HepG2 (cell line): ENCODE measurements around the gene MARCHF9. TPM values are rescaled to one million over a fixed set of nuclear protein-coding genes. Genes with fewer than 3 reads are reported as not detected.

Source experiments
- AKAP8 ChIP-seq: sonication (generic); formaldehyde crosslinking; IDR thresholded peaks from 2 replicates; pipeline ENCODE4 v1.5.1; 2020; ENCODE audit warnings: mild to moderate bottlenecking, missing genetic modification reagents
- ATAD3A ChIP-seq: sonication (generic); formaldehyde crosslinking; IDR thresholded peaks from 2 replicates; pipeline ENCODE4 v1.4.0; 2020; ENCODE audit warnings: missing genetic modification reagents
- ATF7-NPFF ChIP-seq: sonication (generic); formaldehyde crosslinking; IDR thresholded peaks from 2 replicates; pipeline ENCODE4 v1.8.1; 2023; ENCODE audit warnings: mild to moderate bottlenecking, low read depth, missing genetic modification reagents, moderate library complexity
- FLYWCH1 ChIP-seq: sonication (generic); formaldehyde crosslinking; IDR thresholded peaks from 2 replicates; pipeline ENCODE4 v1.8.1; 2023; ENCODE audit warnings: mild to moderate bottlenecking, missing genetic modification reagents
- HHEX ChIP-seq: IDR thresholded peaks from 2 replicates; pipeline ENCODE4 v1.6.1; 2016; ENCODE audit warnings: control low read depth
- HNRNPK ChIP-seq: fragments of 200-400 bp; formaldehyde crosslinking; IDR thresholded peaks from 2 replicates; pipeline ENCODE4 v1.6.1; 2018; ENCODE audit warnings: low read length, low read depth, moderate library complexity, mild to moderate bottlenecking; ENCODE audit not compliant: poor library complexity, severe bottlenecking
- KDM2A ChIP-seq: sonication (generic); formaldehyde crosslinking; IDR thresholded peaks from 2 replicates; pipeline ENCODE4 v1.4.0; 2020; ENCODE audit warnings: low read depth, missing genetic modification reagents, borderline replicate concordance
- MYC ChIP-seq: sonication (generic); formaldehyde crosslinking; IDR thresholded peaks from 2 replicates; pipeline ENCODE4 v1.9.0; 2021; ENCODE audit warnings: missing genetic modification reagents, borderline replicate concordance
- REPIN1 ChIP-seq: sonication (generic); formaldehyde crosslinking; IDR thresholded peaks from 2 replicates; pipeline ENCODE4 v1.8.0; 2022; ENCODE audit warnings: missing genetic modification reagents, low read depth, mild to moderate bottlenecking, borderline replicate concordance
- SIN3A ChIP-seq: IDR thresholded peaks from 2 replicates; pipeline ENCODE4 v1.6.1; 2011; ENCODE audit warnings: low read depth, mild to moderate bottlenecking, control low read depth, low read length, borderline replicate concordance
- SNAPC5 ChIP-seq: sonication (generic); formaldehyde crosslinking; IDR thresholded peaks from 2 replicates; pipeline ENCODE4 v1.8.1; 2023; ENCODE audit warnings: mild to moderate bottlenecking, missing genetic modification reagents, borderline replicate concordance
- ZBTB8A ChIP-seq: sonication (generic); formaldehyde crosslinking; IDR thresholded peaks from 2 replicates; pipeline ENCODE4 v1.4.0; 2020; ENCODE audit warnings: mild to moderate bottlenecking, low read depth, missing genetic modification reagents, borderline replicate concordance
- ZKSCAN5 ChIP-seq: sonication (generic); formaldehyde crosslinking; IDR thresholded peaks from 2 replicates; pipeline ENCODE4 v1.5.1; 2020; ENCODE audit warnings: mild to moderate bottlenecking, missing genetic modification reagents
- ZNF362 ChIP-seq: sonication (generic); formaldehyde crosslinking; IDR thresholded peaks from 2 replicates; pipeline ENCODE4 v1.4.0; 2020; ENCODE audit warnings: missing genetic modification reagents, mild to moderate bottlenecking, borderline replicate concordance
- ZNF574 ChIP-seq: sonication (generic); formaldehyde crosslinking; IDR thresholded peaks from 2 replicates; pipeline ENCODE4 v1.4.0; 2020; ENCODE audit warnings: missing genetic modification reagents
- ZNF609 ChIP-seq: sonication (generic); formaldehyde crosslinking; IDR thresholded peaks from 2 replicates; pipeline ENCODE4 v1.4.0; 2020; ENCODE audit warnings: mild to moderate bottlenecking, missing genetic modification reagents, borderline replicate concordance
- ZNF776 ChIP-seq: sonication (generic); formaldehyde crosslinking; IDR thresholded peaks from 2 replicates; pipeline ENCODE4 v1.4.0; 2020; ENCODE audit warnings: mild to moderate bottlenecking, missing genetic modification reagents
- ZNF839 ChIP-seq: sonication (generic); formaldehyde crosslinking; IDR thresholded peaks from 2 replicates; pipeline ENCODE4 v1.4.0; 2020; ENCODE audit warnings: missing genetic modification reagents, mild to moderate bottlenecking, borderline replicate concordance
- polyA plus RNA-seq, 8 experiments: library from polyadenylated mRNA; depleted of rRNA in 3 of 8; stranded (reverse) in 7 of 8; unstranded in 1 of 8; fragments of >200 nt; fragmentation: Illumina TruSeq in 4 of 8; extraction: Trizol in 4 of 8; gene quantifications; 2 replicates each; pipeline versions ENCODE4 v1.2.1 to v1.2.3, GENCODE V29; 2011 to 2016; ENCODE audit warnings: low read depth in 4 of 8, missing spikeins in 1 of 8, mixed read lengths in 1 of 8; ENCODE audit not compliant: insufficient read depth in 1 of 8
- total RNA-seq, 5 experiments: library from RNA; depleted of rRNA; stranded (reverse); fragments of >200 nt; fragmentation: Illumina TruSeq; extraction: Trizol; gene quantifications; 2 replicates each; pipeline ENCODE4 v1.2.3, GENCODE V29; 2016; ENCODE audit warnings: low read depth in 1 of 5

MARCHF9 gene
- total and polyA plus RNA-seq, 2 of the 13 experiments (the other 11 are each of a cell fraction or from before 2014, with no cell fraction given) = 5.7 to 9.6 TPM

- TF ChIP-seq REPIN1 (CRISPR knock-in tag) = 0 out of 2 replicates have a peak, but pooled peaks have one; percentile 38
- TF ChIP-seq ZNF574 (CRISPR knock-in tag) = peak; percentile 64; the same call in 1 of the 2 replicates
- TF ChIP-seq HHEX (CRISPR knock-in tag) = no peak
- peak; percentile 34; the same call in 1 of the 2 replicates for TF ChIP-seq ZNF609 (CRISPR knock-in tag)
- no peak for TF ChIP-seq ZBTB8A (CRISPR knock-in tag)
- TF ChIP-seq ZNF362 (CRISPR knock-in tag) = no peak
- TF ChIP-seq HNRNPK = peak; percentile 28
- TF ChIP-seq KDM2A = peak; percentile 54; the same call in 1 of the 2 replicates
- TF ChIP-seq ZKSCAN5 (CRISPR knock-in tag) = 0 out of 2 replicates have a peak, but pooled peaks have one; percentile 68
- TF ChIP-seq ATF7-NPFF (CRISPR knock-in tag) = no peak
- 0 out of 2 replicates have a peak, but pooled peaks have one; percentile 14 for TF ChIP-seq ZNF776 (CRISPR knock-in tag)
- TF ChIP-seq ZNF839 (CRISPR knock-in tag) = no peak
- peak; percentile 37; the same call in 1 of the 2 replicates for TF ChIP-seq MYC (CRISPR knock-in tag)
- peak; percentile 94 for TF ChIP-seq AKAP8 (CRISPR knock-in tag)
- no peak for TF ChIP-seq ATAD3A (CRISPR knock-in tag)
- no peak for TF ChIP-seq FLYWCH1 (CRISPR knock-in tag)
- TF ChIP-seq SIN3A = peak; percentile 26; the same call in 1 of the 2 replicates
- no peak for TF ChIP-seq SNAPC5
Measured at GRCh38 chr12:57754411-57755193, at the start of gene MARCHF9 (continued).
